Raji (cell line): ENCODE results near the gene CAMSAP1.

Experiments
- POLR2A ChIP-seq: IDR thresholded peaks from 2 replicates; pipeline ENCODE4 v1.6.1; 2011; ENCODE audit warnings: low read depth, low read length, control low read depth; ENCODE audit not compliant: insufficient read depth

The CAMSAP1 gene

GRCh38 chr9:135821116-135821515, 86.2 kb downstream of the CAMSAP1 start:
- TF ChIP-seq POLR2A = no peak

GRCh38 chr9:135820661-135821060, 86.7 kb downstream of the CAMSAP1 start:
- no peak for TF ChIP-seq POLR2A

DNA sequence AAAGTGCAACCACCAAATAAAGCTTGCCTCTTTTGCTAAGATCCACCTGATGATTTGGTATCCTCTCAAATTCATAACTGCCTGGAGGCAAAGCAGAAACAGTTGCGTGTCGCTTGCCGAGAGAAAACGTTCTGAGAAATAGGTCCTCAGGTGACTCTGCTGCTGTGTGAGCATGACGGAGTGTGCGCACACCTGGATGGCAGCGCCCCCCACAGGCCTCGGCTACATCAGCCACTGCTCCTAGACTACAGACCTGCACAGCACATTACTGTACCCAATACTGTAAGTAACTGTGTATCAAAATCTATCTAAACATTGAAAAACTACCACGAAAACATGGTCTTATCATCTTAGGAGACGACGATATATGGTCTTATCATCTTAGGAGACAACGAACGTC, 87.4 kb downstream of the CAMSAP1 start:
- no peak for TF ChIP-seq POLR2A

DNA sequence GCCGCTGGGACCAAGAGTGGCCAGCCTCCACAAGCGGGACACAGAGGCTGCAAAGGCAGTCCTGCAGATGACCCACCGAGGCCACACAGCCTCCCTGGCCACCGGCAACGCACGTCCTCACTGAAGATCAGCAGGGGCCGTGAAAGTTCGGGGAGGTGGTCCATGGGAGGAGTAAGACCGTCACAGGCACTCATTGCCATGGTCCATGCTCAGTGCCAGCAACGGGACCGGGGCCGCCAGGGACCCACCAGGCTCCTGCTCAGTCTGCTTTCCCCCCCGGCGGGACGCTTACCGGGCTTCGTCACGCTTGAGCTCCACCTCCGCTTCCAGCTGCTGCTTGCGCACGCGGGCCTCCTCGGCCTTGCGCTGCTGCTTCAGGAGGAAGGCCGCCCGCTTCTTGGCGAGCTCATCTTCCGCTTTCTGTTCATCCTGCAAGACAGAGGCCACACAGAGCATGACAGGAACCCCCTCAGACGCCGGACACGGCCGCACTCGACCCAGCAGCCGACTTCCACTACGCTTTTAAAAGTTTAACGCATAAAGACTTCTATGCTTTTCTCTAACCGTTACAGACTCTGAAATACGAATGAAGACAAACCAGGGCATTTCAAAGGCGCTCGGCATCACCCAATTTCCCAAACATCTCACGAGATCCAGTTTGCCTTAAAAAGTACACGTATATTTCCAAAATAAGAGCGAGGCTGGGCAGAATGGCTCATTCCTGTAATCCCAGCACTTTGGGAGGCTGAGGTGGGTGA, 88.4 kb downstream of the CAMSAP1 start:
- no peak for TF ChIP-seq POLR2A

DNA sequence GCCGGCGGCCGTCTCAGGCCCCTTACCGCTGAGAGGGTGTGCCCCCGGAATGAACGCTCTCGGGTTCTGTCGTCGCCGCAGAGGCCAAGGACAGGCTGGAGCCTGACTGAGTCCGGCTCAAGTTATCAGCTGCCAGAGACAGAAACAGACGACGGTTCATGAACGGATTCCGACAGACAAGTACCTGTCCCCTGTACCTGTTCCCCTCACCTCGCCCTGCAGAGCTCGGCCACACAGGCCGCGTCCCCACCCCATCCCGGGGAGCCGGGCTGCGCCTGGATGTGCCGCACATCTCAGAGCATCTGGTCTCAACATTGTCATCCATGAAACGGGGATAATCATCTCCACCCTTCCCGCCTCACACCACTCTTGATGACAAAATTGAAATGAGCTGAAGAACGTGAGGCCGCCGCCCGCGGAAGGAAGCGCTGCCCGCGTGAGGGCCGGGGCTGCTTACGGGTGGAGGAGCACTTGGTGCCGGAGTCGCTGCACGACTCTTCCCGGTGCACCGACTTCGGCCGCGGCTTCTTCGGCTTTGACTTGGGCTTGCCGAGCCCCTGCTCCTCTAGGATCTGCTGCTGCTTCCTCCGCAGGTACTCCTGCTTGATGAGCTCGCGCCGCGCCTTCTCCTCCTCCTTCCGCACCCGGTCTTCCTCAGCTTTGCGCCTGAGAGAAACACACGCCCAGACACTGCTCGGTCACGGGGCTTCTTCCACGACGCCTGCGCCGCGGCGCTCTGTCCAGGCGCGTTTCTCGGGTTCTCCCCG, 89.2 kb downstream of the CAMSAP1 start:
- no peak for TF ChIP-seq POLR2A

GRCh38 chr9:135816651-135816970, 90.7 kb downstream of the CAMSAP1 start:
- TF ChIP-seq POLR2A = no peak

DNA sequence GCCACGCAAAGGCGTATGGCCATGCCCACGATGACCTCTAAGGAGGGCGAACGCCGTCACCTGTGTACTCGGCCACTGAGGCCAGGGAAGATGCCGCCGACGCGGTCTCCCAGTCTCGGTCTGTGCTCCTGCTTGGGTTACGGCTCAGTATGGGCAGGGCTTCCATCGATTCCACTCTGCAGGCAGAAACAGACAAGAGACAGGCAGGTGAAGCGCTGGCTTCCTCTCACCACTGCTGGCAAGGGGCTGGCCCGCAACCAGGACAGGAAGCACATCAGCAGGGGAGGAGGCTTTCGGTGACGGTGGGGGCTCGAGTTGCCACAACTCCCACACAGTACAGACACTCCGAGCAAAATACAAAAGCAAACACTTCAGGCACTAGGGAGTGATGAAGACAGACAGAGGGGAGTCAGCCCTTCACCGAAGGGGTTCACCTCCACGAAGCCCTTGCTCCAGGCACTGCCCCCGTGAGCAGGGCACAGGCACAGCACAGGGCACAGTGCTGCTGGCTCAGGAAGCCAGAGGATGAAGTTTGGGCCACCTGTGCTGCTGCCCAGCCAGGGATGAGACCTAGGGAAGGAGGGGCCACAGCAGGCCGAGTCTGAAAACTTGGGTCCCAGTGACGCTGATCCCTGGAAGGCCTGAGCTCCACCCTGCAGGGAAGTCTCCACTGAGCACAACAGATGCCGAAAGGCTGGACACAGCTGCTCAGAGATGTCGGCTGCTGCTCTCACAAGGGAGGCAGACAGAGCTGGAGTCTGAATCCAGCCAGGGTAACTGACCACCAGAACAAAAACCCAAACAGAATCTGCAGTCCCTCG, 91.3 kb downstream of the CAMSAP1 start:
- no peak for TF ChIP-seq POLR2A

DNA sequence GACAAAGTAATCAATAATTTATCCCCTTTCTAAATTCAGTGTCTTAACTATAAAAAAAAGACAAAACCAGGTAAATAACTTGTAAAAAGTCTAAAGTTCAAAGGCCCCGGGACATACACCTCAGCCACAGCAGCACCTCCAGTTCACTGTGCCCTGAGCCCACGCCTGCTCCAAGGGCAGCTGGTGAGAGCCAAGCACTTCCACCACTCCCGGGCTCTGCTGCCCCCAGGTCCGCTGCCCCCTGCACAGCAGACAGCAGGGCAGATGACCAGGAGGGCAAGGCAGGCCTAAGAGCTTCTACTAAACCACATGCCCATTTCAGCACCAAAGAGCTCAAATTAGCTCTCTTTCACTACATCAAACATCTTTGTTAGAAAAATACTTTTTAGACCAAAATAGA, 91.9 kb downstream of the CAMSAP1 start:
- no peak for TF ChIP-seq POLR2A

- TF ChIP-seq POLR2A = no peak
Measured at GRCh38 chr9:135814421-135815095, 92.8 kb downstream of the CAMSAP1 start.

GRCh38 chr9:135813671-135814290, 93.6 kb downstream of the CAMSAP1 start:
- no peak for TF ChIP-seq POLR2A

DNA sequence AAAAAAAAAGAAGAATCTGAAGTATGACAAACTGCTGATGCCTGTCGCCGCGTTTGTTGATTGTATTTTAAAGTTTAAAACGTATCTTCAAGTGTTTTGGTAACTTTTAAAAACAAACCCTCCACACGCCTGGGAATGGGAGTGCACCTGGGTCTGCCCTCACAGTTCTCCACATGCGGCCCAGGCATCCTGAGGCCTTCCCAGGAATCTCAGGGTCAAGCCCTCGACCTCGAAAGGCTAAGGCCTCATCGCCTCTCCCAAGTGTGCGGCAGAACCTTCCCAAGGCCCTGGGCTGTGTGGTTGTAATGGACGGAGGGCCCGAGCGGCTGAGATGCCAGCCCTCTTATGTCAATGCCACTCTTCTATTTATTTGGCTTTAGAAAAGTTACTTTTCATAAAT, 94.4 kb downstream of the CAMSAP1 start:
- TF ChIP-seq POLR2A = no peak

- no peak for TF ChIP-seq POLR2A
Measured at GRCh38 chr9:135811801-135812200, 95.5 kb downstream of the CAMSAP1 start.

DNA sequence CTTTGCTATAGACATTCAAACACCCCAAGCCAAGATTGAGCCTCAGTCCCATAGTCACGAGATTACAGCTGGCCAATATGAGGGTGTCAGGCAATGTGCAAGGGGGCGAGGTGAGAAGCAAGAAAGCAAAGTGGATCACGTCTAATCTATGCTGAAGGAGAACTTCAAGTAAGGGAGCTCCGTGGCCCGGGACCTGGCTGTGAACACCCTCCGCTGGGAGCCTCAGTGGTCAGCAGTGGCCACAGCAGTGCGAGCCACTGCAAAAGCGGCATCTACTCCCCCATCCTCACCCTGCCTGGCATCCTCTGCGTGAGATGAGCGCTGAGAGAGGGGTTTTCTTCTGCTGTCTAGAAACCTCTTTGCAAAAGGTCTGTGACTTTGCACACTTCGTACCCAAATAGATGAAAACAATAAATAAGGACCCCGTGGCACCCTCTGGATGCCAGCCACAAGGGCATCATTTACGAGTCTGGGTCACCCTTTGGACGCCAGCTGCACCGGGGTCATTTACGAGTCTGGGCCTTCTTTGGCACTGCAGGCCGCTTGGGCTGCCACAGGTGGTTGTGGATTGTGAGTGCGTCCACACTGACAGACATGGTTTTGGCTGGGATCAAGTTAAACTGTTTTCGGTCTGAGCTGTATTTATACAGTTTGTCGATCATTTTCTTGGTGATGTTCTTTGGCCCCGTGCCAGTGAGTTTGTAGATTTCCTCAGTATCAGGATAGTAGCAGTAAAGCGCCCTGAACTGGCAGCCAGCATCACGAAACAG, 96.4 kb downstream of the CAMSAP1 start:
- no peak for TF ChIP-seq POLR2A

GRCh38 chr9:135809166-135809565, 98.2 kb downstream of the CAMSAP1 start:
- TF ChIP-seq POLR2A = no peak

GRCh38 chr9:135805422-135806022, 101.8 kb downstream of the CAMSAP1 start:
- TF ChIP-seq POLR2A = no peak
